Glomerular endothelial cell (primary cell): ENCODE measurements around the gene BARD1. TPM values are rescaled to one million over a fixed set of nuclear protein-coding genes. Genes with fewer than 3 reads are reported as not detected.
"Not testable (repeated sequence)": the region's sequence is repeated elsewhere in the genome, so short reads cannot be mapped to it uniquely, and the experiment has no call there.

Source experiments
- DNase-seq: peaks from one replicate; pipeline ENCODE4 v3.0.0-alpha.2; 2011; ENCODE audit warnings: low read depth, low spot score; ENCODE audit errors: extremely low read depth
- total RNA-seq: library from RNA; depleted of rRNA; stranded (reverse); fragments of >200 nt; gene quantifications from 2 replicates; pipeline ENCODE4 v1.2.3, GENCODE V29; 2015

The BARD1 gene
- total RNA-seq = 4.7 and 5.2 TPM in 2 replicates

DNA sequence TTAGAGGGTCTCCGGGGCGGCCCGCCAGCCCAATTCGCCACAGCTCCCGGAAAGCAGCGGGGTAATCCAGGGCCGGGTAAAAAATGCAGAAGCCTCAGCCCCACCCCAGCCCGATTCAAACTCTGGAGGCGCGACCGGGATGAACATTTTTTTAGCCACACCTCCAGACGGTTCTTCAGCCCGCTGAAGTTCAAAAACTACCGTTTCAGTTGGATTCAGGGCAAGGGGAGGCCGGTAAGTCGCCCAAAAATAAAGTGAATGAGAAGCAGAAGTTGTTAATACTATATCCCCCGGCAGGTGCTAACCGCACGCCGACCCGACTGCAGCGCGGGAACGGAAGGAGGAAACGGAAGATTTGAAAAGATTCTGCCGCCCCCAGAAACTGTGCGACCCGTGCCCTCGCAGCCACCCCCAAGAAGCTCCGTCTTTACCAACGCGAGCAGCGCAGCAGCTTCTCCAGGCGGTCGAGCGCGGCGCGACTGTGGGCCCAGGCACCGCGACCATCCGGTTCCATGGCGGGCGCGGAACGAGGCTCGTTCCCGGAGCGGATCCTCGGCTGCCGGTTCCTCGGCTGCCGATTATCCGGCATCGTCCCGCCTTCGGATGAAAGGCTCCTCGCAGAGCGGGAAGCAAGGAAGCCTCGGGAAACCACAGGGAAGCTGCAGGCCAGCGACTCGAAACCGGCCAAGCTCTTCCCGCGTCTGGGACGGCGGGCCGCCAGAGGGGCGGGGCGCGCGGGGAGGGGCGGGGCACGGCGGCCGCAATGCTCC lies at the start of gene BARD1:
Gene BARD1, minus strand, starts transcription at position 703 of the 770 bp plus-strand sequence. Its CDS starts 114 bp downstream, at position 589.
- no peak for DNase-seq

DNA sequence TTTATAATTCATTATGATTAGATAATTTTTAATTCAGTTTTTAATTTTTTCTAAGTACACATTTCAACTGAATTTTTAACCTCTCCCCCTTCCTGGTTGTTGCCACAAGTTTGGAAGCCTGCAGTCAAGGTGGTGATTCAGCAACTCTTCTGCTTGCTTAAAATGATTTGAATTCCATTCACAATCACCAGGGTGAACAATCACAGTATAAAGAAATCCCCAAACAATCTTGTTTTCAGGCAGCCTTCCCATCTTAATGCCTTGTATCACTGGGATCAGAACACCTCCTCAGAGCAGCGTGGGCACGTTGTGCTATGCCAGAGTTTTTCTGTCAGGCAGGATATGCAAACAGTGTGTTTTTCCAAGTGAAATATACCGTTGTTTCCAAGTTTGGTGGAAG lies 46.7 kb upstream of the BARD1 start:
- no peak for DNase-seq

DNA sequence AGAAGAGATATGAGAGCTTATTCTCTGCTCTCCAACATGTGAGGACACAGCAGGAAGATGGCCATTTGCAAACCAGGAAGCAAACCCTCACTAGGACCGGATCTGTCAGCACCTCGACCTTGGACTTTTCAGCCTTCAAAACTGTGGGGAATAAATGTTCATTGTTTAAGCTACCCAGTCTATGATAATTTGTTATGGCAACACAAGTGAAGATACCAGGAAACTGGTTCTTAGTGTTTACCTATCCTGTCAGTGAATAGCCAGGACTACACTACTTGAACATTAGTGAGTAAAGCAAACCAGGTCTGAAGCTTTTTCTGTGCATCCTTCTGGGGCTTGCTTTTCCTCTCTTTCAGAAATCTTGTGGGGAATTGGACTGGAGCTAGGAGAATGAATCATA lies 44.4 kb upstream of the BARD1 start:
- DNase-seq = no peak

- DNase-seq = no peak
Observed at GRCh38 chr2:214843823-214844222, 34.3 kb upstream of the BARD1 start.

- no peak for DNase-seq
Observed at GRCh38 chr2:214839464-214839863, 30.0 kb upstream of the BARD1 start.

GRCh38 chr2:214837466-214837865 lies 28.0 kb upstream of the BARD1 start:
- DNase-seq = no peak

- DNase-seq = no peak
Observed at GRCh38 chr2:214836568-214836967, 27.1 kb upstream of the BARD1 start.

- no peak for DNase-seq
Observed at GRCh38 chr2:214830794-214831346, 21.4 kb upstream of the BARD1 start.

DNA sequence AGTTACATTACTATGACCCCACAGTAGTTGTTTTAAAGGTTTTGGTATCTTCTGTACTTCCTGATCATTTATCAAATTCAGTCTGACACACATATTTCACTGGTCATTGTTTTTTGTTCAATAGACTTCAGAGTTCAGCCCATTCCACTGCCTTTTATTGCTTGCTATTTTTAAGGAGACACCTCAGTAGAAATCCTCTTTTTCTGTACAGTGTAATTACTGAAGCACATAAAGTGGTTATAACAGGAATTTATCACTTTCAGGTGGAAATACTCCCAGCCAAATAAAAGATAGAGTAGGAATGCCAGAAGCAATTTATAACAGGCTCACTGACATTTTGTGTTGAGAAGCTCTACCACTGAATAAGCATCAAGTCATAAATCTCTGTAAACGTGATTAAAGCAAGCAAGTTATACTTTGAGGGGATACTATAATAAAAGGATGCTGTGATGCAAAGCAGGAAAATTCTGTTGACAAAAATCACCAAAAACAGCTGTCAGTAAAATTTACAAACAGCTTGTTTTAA lies 6.6 kb upstream of the BARD1 start:
- DNase-seq = no peak

DNA sequence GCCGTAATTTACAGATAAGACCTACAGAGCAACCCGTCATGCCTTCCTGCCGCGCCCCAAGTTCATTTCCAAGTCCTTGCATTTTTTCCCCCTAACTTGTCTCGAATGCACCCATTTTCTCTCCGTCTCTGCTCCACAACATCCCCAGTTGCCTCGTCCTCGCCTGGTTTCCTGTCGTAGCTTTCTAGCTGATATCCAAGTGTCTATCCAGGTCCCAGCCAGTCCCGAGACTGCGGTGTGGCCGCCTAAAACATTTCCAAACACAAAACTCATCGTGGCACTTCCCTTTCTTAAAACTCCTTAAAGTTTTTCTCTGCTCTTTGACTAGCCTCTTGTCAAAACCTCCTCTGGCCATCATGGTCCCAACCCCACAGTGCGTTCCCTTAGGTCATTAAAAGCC lies 1.2 kb upstream of the BARD1 start:
- DNase-seq = no peak

GRCh38 chr2:214809751-214810564 lies 475 bp upstream of the BARD1 start:
- DNase-seq = peak; percentile 50

DNA sequence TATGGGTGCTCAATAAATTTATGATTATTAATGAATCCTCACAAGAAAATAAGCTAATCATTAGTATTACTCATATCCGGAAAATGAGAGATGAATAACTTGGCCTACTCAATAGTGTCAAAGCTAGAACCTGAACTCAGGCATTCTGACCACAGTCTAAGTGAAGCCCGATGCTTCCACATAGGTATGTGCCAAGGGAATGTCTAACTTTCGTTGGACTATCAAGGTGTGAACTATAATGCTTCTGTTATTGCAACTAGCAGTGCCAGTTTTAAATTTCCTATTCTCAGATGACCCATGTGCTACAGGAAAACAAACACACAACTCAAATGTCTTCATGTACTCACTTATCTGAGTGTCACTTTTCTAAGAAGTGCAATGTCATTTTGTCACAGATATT lies 1.8 kb downstream of the BARD1 start:
- no peak for DNase-seq

DNA sequence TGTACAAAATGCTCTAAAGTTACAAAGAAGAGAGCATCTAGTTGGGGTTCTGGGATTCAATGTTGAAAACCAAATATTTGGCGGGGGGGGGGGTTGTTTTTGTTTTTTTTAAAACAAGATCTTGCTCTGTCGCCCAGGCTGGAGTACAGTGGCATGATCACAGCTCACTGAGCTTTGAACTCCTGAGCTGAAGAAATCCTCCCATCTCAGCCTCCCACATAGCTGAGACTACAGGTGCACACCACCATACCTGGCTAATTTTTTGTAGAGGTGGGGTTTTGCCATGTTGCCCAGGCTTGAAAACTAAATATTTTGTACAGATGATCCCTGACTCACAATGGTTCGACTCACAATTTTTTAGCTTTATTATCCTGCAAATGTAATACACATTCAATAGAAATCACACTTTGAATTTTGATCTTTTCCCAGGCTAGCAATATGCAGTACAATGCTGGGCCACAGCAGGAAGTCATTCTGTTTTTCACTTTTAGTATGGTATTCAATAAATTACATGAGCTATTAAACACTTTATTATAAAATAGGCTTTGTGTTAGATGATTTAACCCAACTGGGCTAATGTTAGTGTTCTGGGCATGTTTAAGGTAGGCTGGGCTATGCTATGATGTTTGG lies 7.6 kb downstream of the BARD1 start:
- DNase-seq = no peak

DNA sequence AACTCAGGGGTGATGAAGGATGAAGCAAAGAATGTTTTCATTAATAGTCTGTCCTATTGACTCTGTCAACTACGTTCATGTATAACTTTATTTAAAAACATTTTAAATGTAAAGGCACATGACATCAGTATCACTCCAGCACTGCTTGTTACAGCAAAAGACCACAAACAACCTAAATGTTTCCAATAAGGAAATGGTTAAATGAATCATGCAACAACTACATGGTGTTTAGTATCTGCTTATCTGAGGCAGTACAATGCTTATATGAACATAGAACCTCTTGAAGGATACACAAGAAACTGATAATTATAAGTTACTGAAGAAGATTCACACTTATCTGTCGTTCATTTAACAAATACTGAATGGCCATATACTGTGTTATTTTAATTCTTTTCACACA lies 8.4 kb downstream of the BARD1 start:
- no peak for DNase-seq

GRCh38 chr2:214800180-214800579 lies 9.3 kb downstream of the BARD1 start:
- no peak for DNase-seq

GRCh38 chr2:214796911-214797310 lies 12.6 kb downstream of the BARD1 start:
- DNase-seq = no peak

DNA sequence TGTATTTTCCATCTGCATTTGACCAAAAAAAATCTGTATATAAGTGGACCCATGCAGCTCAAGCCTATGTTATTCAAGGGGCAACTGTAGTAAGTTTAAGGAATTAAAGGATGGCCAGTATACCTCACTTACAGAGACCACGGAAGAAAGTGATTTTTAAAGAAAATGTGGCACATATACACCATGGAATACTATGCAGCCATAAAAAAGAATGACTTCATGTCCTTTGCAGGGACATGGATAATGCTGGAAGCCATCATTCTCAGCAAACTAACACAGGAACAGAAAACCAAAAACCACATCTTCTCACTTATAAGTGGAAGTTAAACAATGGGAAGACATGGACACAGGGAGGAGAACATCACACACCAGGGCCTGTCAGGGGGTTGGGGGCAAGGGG lies 26.3 kb downstream of the BARD1 start:
- DNase-seq = not testable (repeated sequence)

DNA sequence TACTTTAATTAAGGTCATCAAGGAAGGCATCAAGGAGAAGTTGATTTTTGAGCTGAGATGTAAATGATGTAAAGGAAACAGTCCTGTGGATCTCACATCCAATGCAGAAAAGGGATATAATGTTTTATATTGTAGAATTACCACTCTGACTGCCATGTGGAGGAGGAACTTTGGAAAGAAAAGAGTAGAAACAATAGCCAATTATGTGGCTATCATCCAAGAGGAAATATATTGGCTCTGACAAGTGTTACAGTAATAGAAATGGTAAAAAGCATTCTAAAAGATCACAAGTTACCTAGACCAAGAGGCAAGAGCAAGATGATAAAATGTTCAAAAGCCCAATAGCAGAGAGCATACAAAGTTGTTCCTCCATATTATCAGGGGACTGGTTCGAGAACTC lies 26.8 kb downstream of the BARD1 start:
- DNase-seq = no peak

DNA sequence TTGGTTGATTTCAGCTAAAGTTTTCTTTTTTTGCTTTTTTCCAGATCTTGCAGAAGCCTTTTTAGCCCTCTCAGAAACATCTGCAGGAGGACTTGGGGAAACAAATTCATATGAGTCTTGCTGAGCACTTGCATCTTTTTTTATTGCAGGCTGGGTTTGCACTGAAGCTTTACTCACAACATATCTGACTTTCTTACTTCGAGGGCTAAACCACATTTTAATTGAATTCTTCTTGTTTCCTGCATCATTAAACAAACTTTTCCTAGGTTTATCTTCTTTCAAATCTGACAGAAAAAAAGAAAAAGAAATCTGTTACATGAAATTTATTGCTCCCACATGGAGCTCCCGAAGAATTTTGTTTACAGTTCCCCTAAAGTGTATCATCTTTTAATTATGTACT lies 28.3 kb downstream of the BARD1 start:
- DNase-seq = no peak

- DNase-seq = no peak
Observed at GRCh38 chr2:214775971-214776370, 33.5 kb downstream of the BARD1 start.

DNA sequence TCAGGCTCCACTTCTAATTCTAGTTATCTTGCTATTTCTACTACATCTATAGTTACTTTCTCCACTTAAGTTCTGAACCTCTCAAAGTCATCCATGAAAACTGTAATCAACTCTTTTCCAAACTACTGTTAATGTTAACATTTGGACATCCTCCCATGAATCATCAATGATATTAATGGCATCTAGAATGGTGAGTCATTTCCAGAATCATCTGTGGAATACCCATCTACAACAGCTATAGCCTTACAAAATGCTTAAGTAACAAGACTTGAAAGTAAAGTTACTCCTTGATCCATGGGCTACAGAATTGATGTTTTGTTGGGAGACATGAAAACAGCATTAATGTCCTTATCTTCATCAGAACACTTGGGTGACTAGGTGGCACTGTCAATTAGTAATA lies 35.4 kb downstream of the BARD1 start:
- no peak for DNase-seq
